Limb (tissue), 2 donors: Measurements from ENCODE around the gene CIB4.

Experiments used
- DNase-seq, 2 donors: peaks; one replicate each; pipeline ENCODE4 v3.0.0-alpha.2; 2016; ENCODE audit errors: extremely low spot score in 2 of 2

CIB4 gene

GRCh38 chr2:26555246-26556133 lies 85.7 kb downstream of the CIB4 start:
- no peak for DNase-seq

GRCh38 chr2:26552641-26553374 lies 88.4 kb downstream of the CIB4 start:
- DNase-seq, result no peak

GRCh38 chr2:26550276-26551015 lies 90.7 kb downstream of the CIB4 start:
- peak in 1 of 2 donors; percentile 15 for DNase-seq

GRCh38 chr2:26542676-26543505 lies 98.3 kb downstream of the CIB4 start:
- peak in 1 of 2 donors; percentile 7 for DNase-seq

GRCh38 chr2:26542194-26542455 lies 99.0 kb downstream of the CIB4 start:
- peak in 1 of 2 donors; percentile 12 for DNase-seq

GRCh38 chr2:26541401-26542193 lies 99.6 kb downstream of the CIB4 start:
- peak in 1 of 2 donors; percentile 2 for DNase-seq

- no peak for DNase-seq
Measured at GRCh38 chr2:26540961-26541360, 100.2 kb downstream of the CIB4 start.

GRCh38 chr2:26540306-26540705 lies 100.9 kb downstream of the CIB4 start:
- peak in 1 of 2 donors; percentile 21 for DNase-seq

- DNase-seq, result no peak
Measured at GRCh38 chr2:26537826-26538475, 103.2 kb downstream of the CIB4 start.

GRCh38 chr2:26537069-26537825 lies 103.9 kb downstream of the CIB4 start:
- no peak for DNase-seq

- no peak for DNase-seq
Measured at GRCh38 chr2:26536371-26537068, 104.6 kb downstream of the CIB4 start.

- DNase-seq, result no peak
Measured at GRCh38 chr2:26535663-26536275, 105.4 kb downstream of the CIB4 start.

GRCh38 chr2:26534865-26535662 lies 106.1 kb downstream of the CIB4 start:
- no peak for DNase-seq

GRCh38 chr2:26534098-26534864 lies 106.9 kb downstream of the CIB4 start:
- no peak for DNase-seq

- no peak for DNase-seq
Measured at GRCh38 chr2:26533661-26534060, 107.5 kb downstream of the CIB4 start.
